Fibroblast of skin of left quadriceps (primary cell): ENCODE measurements around the gene SCMH1.
"Not testable (repeated sequence)": the region's sequence is repeated elsewhere in the genome, so short reads cannot be mapped to it uniquely, and the experiment has no call there.

ENCODE experiments used
- DNase-seq, 2 experiments: peaks; one replicate each; pipeline ENCODE4 v3.0.0-alpha.2; 2013; ENCODE audit warnings: low read depth in 2 of 2

SCMH1 gene

GRCh38 chr1:41241749-41242341 is at the start of gene SCMH1:
TSS of gene SCMH1 (minus strand) at chr1:41242306. CDS start at chr1:41186133, 56,173 bp downstream.
- DNase-seq, result peak in 1 of 2 experiments; percentile 22

GRCh38 chr1:41291195-41291594 is 49.1 kb upstream of the SCMH1 start:
- DNase-seq, result no peak

GRCh38 chr1:41289196-41289595 is 47.1 kb upstream of the SCMH1 start:
- DNase-seq, result no peak

DNA sequence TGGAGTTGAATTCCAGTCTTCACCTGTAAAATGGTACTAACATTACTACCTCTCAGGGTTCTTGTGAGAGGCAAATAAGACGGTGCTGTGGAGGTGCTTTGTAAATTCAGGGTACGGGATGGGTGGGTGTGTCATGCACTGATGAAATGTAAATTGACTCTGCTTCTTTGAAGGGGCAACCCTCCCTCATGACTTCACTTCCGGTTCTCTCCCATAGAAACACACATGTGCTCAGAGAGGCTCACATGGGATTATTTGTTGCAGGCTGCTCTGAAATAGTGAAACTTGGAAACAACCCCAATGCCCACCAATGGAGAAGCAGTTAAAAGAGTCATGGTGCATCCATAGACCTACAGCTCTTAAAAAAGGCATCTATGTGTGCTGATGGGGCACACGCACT is 44.9 kb upstream of the SCMH1 start:
- DNase-seq, result no peak

DNA sequence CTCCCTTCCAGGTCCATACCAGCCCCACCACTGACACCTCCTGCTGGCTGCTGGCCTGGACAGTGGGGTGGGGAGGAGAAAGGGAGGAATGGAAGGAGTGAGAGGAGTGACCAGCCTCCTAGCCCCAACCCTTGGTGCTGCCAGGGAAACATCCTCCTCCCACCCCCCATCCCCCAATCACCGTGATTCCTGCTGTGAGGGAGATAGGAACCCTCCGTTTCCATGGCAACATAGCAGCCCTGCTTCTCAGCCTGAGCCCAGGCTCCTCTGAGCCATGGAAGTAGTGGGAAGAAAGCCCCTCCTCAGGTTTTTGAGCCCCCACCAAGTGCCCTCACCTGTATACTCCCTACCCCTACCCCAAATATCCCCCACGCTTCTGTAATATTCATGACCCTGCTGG is 44.4 kb upstream of the SCMH1 start:
- no peak for DNase-seq

DNA sequence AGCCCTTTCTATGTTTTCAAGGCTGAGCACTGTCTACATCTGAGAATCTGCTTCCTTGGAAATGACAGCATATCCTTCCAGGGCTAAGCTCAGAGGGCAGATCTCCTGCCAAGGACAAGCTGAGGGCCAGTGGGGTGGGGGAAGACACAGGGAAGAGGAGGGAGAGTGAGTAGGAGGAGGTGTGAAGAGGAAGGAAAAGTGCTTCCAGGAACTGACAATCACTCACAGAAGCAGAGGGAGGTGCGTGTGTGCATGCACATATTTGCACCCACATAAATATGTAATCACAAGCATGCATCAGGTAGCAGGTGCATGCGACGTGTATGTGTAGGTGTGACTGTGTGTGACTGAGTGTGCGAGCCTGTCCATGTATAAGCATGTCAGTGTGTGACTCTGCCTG is 43.7 kb upstream of the SCMH1 start:
- DNase-seq, result no peak

- DNase-seq, result no peak
These were observed 42.0 kb upstream of the SCMH1 start for GRCh38 chr1:41284121-41284520.

DNA sequence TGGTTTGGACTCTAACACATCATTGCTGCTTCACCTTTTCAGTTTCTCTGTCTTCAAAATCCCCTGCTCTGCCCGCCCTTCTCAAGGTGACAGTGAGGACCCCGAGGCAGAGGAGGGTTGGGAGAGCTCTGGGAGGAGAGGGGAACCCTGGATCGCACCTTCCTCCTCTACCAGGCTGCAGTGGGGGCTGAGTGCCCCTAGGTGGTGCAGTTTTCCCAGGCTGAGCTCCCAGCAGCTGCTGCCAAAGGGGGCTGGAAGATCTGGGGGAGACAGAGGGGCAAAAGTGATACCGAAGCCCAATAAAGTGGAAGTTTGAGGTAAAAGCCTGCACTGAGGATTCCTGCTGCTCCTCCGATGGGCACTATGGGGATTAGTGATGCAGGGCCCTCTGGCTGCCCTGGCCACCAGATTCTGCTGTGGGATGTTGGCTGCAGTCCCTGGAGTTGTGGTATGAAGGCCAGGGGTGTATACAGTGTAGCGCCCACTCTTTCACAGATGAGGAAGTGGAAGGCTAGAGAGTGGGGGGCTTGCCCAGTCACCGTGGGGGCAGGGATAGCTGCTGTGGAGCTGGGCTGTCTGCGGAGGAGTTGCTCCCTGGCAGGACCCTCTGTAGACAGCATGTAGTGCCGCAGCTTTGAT is 40.7 kb upstream of the SCMH1 start:
- no peak for DNase-seq

DNA sequence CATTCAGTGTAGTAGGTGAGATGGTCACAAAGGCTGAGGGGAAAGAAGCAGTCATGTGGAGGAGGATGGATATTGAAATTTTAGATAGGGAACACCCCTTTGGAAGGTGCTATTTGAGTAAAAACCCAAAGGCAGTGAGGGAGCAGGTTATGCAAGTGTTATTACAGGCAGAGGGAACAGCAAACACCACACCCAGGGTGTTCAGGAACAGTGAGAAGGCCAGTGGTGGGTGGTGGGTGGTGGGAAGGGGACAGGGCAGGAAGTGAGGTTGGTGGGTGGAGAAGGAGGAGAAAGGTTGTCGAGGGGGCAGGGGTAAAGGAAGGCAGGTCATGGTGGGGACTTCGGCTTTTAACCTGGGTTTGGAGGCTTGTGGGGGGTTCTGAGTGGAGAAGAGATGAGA is 39.2 kb upstream of the SCMH1 start:
- no peak for DNase-seq

- no peak for DNase-seq
These were observed 38.3 kb upstream of the SCMH1 start for GRCh38 chr1:41280202-41281032.

- DNase-seq, result no peak
These were observed 36.0 kb upstream of the SCMH1 start for GRCh38 chr1:41278076-41278475.

DNA sequence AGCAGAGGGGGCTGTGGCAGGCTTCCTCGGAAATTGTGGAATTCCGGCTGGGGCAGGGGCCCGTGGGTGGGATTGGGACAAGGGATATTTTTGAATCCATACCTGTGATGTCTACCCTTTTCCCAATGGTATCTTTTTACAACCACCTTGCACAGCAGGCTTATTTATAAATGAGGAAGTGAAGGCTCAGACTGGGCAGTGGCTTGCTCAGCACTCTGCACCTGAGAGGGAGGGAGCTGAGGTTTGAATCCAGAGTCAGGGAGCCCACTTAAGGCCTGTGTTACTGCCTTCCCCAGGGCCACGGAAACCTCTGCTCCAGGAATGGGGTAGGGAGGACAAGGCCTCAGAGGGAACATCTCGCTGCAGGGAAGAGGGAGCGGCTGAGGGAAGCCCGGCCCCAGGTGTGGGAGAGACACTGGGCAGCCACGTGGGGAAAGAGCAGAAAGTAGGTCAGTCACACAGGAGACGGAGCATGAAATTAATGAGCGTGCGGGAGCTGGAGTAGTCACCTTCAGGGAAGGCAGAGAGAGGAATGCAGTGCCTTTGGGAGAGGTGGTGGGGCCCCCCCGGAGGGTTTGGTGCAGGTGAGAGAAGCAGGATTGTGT is 35.4 kb upstream of the SCMH1 start:
- DNase-seq, result no peak

- no peak for DNase-seq
These were observed 33.7 kb upstream of the SCMH1 start for GRCh38 chr1:41275831-41276230.

DNA sequence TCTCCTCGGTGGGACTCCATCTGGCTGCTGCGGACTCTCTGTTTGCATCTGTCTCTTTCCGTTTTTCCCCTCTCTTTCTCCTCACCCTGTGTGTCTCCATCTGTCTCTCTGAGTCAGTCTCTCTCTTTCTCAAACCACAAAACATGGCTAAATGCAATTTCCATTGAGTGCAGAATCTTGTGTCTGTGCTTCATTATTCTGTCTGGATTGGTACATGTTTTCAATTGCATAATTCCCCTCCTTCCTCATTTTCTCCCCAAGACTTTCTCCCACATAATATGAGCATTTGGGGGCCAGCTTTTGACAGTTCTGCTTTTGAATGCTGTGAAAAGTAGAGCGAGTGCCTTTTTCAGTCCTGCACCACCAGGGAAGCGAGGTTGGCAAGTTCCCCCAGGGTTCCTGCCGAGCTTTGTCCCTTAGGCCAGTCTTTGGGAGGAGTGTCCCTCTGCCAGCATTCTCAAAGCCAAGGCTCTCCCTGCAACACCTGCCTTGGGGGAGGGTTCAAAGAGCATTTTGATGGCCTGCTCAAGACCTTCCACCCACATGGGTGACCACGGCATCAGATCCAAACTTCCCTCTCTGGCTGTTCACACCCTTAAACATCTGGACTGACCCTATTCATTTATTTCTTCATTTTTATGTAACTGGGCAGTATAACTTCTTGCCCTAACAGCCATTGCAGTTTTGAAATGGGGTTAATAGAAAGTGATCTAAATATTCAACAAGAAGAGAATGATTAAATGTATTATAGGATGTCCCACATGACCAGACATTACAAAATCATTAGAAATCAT is 32.8 kb upstream of the SCMH1 start:
- DNase-seq, result peak; percentile 4 to 7

DNA sequence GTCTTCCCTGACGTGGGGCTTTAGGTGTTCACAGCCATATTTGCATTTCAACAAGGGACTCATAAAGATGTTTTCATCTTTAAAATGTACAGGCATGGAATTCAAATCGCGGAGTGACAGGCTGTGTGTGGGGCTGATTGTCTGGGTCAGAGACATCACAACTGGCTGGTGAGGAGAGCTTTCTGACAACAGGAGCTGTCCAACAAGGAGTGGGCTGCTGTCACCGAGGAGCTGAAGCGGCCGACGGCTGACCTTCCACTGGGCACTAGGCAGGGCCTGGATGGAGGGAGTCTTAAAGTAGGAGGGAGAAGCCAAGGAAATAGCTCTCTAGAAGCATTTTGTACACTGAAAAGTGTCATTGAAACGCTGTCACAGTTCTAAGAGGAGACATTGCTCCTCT is 30.5 kb upstream of the SCMH1 start:
- no peak for DNase-seq

DNA sequence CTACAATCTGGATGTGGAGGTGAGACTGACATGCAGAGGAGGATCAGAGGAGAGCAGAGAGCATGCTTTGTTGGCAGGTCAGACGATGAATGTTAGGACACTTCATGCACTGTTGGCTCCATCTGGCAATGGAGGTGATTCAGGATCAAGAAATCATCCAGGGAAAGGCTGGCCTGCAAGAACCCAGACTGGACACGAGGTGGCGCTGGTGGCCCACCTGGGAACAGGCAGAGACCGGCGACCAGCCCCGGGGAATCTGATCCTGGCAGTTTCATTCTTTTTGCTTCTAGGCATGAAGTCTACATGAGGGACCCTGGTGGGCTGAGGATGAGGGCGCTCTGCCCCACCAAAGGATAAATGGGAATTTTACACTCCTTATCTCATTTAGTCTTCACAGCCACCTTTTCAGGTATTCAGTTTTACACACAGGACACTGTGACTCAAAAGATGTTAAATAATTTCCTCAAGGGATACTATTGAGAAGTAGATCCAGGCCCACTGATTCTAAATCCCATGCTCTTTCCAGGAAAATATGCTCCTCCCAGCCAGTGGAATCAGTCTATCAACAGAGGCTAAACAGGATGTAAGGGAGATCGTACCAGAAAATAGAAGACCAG is 26.2 kb upstream of the SCMH1 start:
- DNase-seq, result peak; percentile 26 to 32

GRCh38 chr1:41261926-41262618 is 20.0 kb upstream of the SCMH1 start:
- DNase-seq, result no peak

DNA sequence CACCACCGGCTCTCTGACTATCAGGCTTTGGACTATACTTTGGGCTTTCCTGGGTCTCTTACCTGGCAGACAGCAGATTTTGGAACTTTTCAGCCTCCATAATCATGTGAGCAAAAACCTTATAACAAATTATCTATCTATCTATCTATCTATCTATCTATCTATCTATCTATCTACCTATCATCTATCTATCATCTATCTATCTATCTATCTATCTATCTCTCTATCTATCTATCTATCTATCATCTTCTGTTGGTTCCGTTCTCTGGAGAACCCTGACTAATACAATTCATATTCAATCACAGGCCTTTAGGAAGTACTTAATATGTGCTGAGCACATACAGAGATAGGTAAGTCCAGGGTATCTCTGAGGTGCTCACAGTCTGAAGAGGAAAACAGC is 18.7 kb upstream of the SCMH1 start:
- DNase-seq, result no peak

- no peak for DNase-seq
These were observed 17.1 kb upstream of the SCMH1 start for GRCh38 chr1:41259221-41259620.

GRCh38 chr1:41255978-41256377 is 13.9 kb upstream of the SCMH1 start:
- DNase-seq, result no peak

GRCh38 chr1:41251120-41251519 is 9.0 kb upstream of the SCMH1 start:
- DNase-seq, result not testable (repeated sequence)
